Measurements from ENCODE around the gene MAF. TPM values are rescaled to one million over a fixed set of nuclear protein-coding genes. Genes with fewer than 3 reads are reported as not detected.
A peak's percentile ranks its signal among the peaks of the same experiment; 100 is the strongest.

MAF gene
- polyA plus RNA-seq, 3 donors = 50.0 to 55.7 (median 55.5) TPM

- peak in 8 of 11 donors; percentile 53 to 79 (median 74) for DNase-seq (ENCODE audit: extremely low read depth in 1 of 11, low read depth in 9 of 11, low spot score in 4 of 11)
Observed at GRCh38 chr16:79598348-79599181, 2.0 kb downstream of the MAF start.

GRCh38 chr16:79598063-79598347 lies 2.5 kb downstream of the MAF start:
- DNase-seq (ENCODE audit: extremely low read depth in 1 of 11, low read depth in 9 of 11, low spot score in 4 of 11) = no peak

- no peak for DNase-seq (ENCODE audit: extremely low read depth in 1 of 11, low read depth in 9 of 11, low spot score in 4 of 11)
Observed at GRCh38 chr16:79597277-79598062, 3.1 kb downstream of the MAF start.

GRCh38 chr16:79595931-79596450 lies 4.5 kb downstream of the MAF start:
- DNase-seq (ENCODE audit: extremely low read depth in 1 of 11, low read depth in 9 of 11, low spot score in 4 of 11) = no peak

GRCh38 chr16:79595231-79595641 lies 5.3 kb downstream of the MAF start:
- DNase-seq (ENCODE audit: extremely low read depth in 1 of 11, low read depth in 9 of 11, low spot score in 4 of 11) = no peak

- no peak for DNase-seq (ENCODE audit: extremely low read depth in 1 of 11, low read depth in 9 of 11, low spot score in 4 of 11)
Observed at GRCh38 chr16:79593754-79594153, 6.8 kb downstream of the MAF start.

- no peak for DNase-seq (ENCODE audit: extremely low read depth in 1 of 11, low read depth in 9 of 11, low spot score in 4 of 11)
Observed at GRCh38 chr16:79593074-79593531, 7.4 kb downstream of the MAF start.

- DNase-seq (ENCODE audit: extremely low read depth in 1 of 11, low read depth in 9 of 11, low spot score in 4 of 11) = no peak
Observed at GRCh38 chr16:79592186-79592585, 8.4 kb downstream of the MAF start.

- DNase-seq (ENCODE audit: extremely low read depth in 1 of 11, low read depth in 9 of 11, low spot score in 4 of 11) = no peak
Observed at GRCh38 chr16:79589601-79590102, 10.9 kb downstream of the MAF start.

- no peak for DNase-seq (ENCODE audit: extremely low read depth in 1 of 11, low read depth in 9 of 11, low spot score in 4 of 11)
Observed at GRCh38 chr16:79587897-79588296, 12.6 kb downstream of the MAF start.

- DNase-seq (ENCODE audit: extremely low read depth in 1 of 11, low read depth in 9 of 11, low spot score in 4 of 11) = no peak
Observed at GRCh38 chr16:79587296-79587695, 13.2 kb downstream of the MAF start.

- DNase-seq (ENCODE audit: extremely low read depth in 1 of 11, low read depth in 9 of 11, low spot score in 4 of 11) = no peak
Observed at GRCh38 chr16:79582789-79583188, 17.7 kb downstream of the MAF start.

- no peak for DNase-seq (ENCODE audit: extremely low read depth in 1 of 11, low read depth in 9 of 11, low spot score in 4 of 11)
Observed at GRCh38 chr16:79580453-79581191, 19.9 kb downstream of the MAF start.

GRCh38 chr16:79576602-79577001 lies 23.9 kb downstream of the MAF start:
- no peak for DNase-seq (ENCODE audit: extremely low read depth in 1 of 11, low read depth in 9 of 11, low spot score in 4 of 11)

GRCh38 chr16:79573884-79574283 lies 26.7 kb downstream of the MAF start:
- peak in 2 of 11 donors; percentile 54 to 65 for DNase-seq (ENCODE audit: extremely low read depth in 1 of 11, low read depth in 9 of 11, low spot score in 4 of 11)

- DNase-seq (ENCODE audit: extremely low read depth in 1 of 11, low read depth in 9 of 11, low spot score in 4 of 11) = no peak
Observed at GRCh38 chr16:79573071-79573470, 27.5 kb downstream of the MAF start.

GRCh38 chr16:79571903-79572535 lies 28.5 kb downstream of the MAF start:
- DNase-seq (ENCODE audit: extremely low read depth in 1 of 11, low read depth in 9 of 11, low spot score in 4 of 11) = no peak

- DNase-seq (ENCODE audit: extremely low read depth in 1 of 11, low read depth in 9 of 11, low spot score in 4 of 11) = no peak
Observed at GRCh38 chr16:79571065-79571902, 29.3 kb downstream of the MAF start.
